ENCODE measurements around the gene SLC2A13.
"Not testable (repeated sequence)": the region's sequence is repeated elsewhere in the genome, so short reads cannot be mapped to it uniquely, and the experiment has no call there.

The SLC2A13 gene

DNA sequence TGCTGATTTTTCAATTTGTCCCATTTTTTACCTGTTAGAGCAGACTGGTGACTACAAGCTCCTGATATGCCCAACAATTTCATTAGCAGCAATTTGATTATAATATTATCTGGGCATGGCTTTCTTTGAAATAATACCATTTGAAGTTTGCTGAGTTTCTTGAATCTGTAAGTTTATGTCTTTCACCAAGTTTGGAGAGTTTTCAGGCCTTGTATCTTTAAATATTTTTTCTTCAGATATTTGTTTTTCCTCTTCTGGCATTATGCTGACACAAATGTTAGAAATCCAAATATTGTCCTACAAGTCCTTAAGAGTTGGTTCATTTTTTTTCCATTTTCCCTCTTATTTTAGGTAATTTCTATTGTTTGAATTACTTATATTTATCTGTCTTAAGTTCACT lies 30.4 kb downstream of the SLC2A13 start:
- Histone ChIP-seq H3K36me3 (ENCODE audit: control insufficient read depth, insufficient read depth, low read length) (no peaks in the 10 kb centered on the region), H3K4me3 (ENCODE audit: insufficient read depth, low read depth, low read length) (no peak overlapping the region)

DNA sequence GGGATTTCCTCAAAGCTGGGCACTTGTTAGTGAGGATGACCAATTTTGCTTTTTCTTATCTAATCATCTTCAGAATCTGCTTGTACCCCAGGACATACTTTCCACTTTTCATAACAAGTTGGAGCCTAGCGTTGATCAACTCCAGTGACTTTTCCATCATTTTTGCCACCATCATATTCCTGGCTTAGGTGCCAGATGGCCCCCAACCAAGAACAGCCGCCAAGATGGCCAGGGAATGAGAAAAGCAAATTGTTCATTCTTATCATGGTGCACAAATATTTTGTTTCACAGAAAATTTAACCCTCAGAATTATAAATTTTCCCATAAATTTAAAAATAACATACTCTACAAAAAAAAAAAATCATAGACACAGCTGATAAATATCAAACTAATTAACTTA lies 37.5 kb downstream of the SLC2A13 start:
- no peak overlapping the region for H3K27ac ChIP-seq (ENCODE audit: insufficient read depth, low read depth, low read length, poor library complexity, severe bottlenecking)
- no peaks in the 10 kb centered on the region for H3K9me3 ChIP-seq (ENCODE audit: control insufficient read depth, low read length)
- no peaks in the 10 kb centered on the region for H3K4me1 ChIP-seq (ENCODE audit: control insufficient read depth, insufficient read depth, low read length)
- H3K27me3 ChIP-seq (ENCODE audit: control insufficient read depth, insufficient read depth, low read length, poor library complexity, severe bottlenecking) = no peaks in the 10 kb centered on the region
- H3K4me3 ChIP-seq (ENCODE audit: insufficient read depth, low read depth, low read length) = no peak overlapping the region
- 92 to 94% methylated on average over 2 of the region's 2 CpGs for WGBS, 2 experiments
- H3K36me3 ChIP-seq (ENCODE audit: control insufficient read depth, insufficient read depth, low read length) = no peaks in the 10 kb centered on the region

More for the DNA sequence above, 30.4 kb downstream of the SLC2A13 start:
- H3K9me3 ChIP-seq (ENCODE audit: control insufficient read depth, low read length) = no peaks in the 10 kb centered on the region
- H3K27me3 ChIP-seq (ENCODE audit: control insufficient read depth, insufficient read depth, low read length, poor library complexity, severe bottlenecking) = no peaks in the 10 kb centered on the region
- no peaks in the 10 kb centered on the region for H3K4me1 ChIP-seq (ENCODE audit: control insufficient read depth, insufficient read depth, low read length)
- no peak overlapping the region for H3K27ac ChIP-seq (ENCODE audit: insufficient read depth, low read depth, low read length, poor library complexity, severe bottlenecking)

DNA sequence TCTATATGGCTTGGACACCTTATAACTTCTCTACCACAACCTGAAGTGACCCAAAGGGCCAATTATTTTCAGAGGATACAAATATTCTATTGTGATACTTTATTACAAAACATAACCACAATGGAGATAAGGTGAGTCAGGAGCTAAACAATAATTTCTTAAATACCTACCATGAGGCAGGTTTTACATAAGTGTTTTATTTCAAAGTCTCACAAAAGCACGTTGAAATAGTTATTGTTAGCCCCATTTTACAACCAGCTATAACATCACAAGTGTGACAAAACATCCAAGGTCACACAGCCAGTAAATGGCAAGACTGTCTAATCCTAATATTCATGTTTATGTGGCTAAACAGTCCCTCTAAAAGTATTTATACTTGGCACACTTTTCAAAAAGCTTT lies 40.2 kb downstream of the SLC2A13 start:
- Histone ChIP-seq H3K4me3 (ENCODE audit: insufficient read depth, low read depth, low read length) (no peak overlapping the region), H3K4me1 (ENCODE audit: control insufficient read depth, insufficient read depth, low read length) (no peaks in the 10 kb centered on the region), H3K27me3 (ENCODE audit: control insufficient read depth, insufficient read depth, low read length, poor library complexity, severe bottlenecking) (no peaks in the 10 kb centered on the region), H3K27ac (ENCODE audit: insufficient read depth, low read depth, low read length, poor library complexity, severe bottlenecking) (no peak overlapping the region), H3K36me3 (ENCODE audit: control insufficient read depth, insufficient read depth, low read length) (no peaks in the 10 kb centered on the region), H3K9me3 (ENCODE audit: control insufficient read depth, low read length) (no peaks in the 10 kb centered on the region)
- 93 to 100% methylated on average over 1 of the region's 1 CpG for WGBS, 2 experiments

DNA sequence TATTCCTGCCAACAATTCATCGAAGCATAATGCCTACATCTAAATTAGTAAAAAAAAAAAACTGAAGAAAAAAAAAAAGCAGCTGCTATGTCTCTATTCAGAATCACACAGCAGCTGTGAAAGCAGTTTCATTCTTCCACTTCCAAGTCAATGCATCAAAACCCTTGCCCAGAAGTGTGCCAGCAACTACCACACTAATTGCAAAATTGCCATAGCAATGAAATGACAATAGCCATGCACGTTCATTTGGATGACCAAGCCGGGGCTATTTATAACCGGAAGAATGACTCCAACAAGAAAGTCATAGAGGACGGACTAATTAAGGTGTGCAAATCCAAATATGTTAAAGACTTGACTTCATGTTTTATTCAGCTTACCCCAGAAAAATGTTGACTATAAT lies 42.5 kb downstream of the SLC2A13 start:
- no peaks in the 10 kb centered on the region for H3K36me3 ChIP-seq (ENCODE audit: control insufficient read depth, insufficient read depth, low read length)
- H3K27ac ChIP-seq (ENCODE audit: insufficient read depth, low read depth, low read length, poor library complexity, severe bottlenecking) = no peak overlapping the region
- H3K4me1 ChIP-seq (ENCODE audit: control insufficient read depth, insufficient read depth, low read length) = no peaks in the 10 kb centered on the region
- H3K4me3 ChIP-seq (ENCODE audit: insufficient read depth, low read depth, low read length) = no peak overlapping the region
- no peaks in the 10 kb centered on the region for H3K9me3 ChIP-seq (ENCODE audit: control insufficient read depth, low read length)
- no peaks in the 10 kb centered on the region for H3K27me3 ChIP-seq (ENCODE audit: control insufficient read depth, insufficient read depth, low read length, poor library complexity, severe bottlenecking)
- WGBS, 2 experiments = 83 to 88% methylated on average over 5 of the region's 5 CpGs

DNA sequence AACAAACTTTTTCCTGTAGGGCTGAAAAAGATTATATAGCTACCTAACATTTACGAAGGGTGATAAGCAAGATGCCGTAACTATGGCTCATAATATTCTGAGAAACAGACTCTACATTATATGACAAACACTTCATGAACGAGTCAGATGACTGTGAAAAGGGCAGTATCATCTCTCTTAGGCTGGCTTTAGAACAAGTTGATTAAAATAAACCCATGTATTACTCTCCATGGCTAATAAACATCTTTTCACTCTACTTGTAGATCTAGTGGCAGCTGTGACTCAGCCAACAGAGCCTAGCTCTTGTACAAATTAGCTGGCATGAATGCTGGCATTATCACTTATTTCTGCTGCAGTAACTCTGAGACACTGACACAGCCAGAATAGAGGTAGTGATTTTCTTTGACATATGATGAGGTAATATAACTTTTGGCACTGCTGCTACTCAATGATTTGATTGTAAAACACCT lies 47.1 kb downstream of the SLC2A13 start:
- Histone ChIP-seq H3K36me3 (ENCODE audit: control insufficient read depth, insufficient read depth, low read length) (no peaks in the 10 kb centered on the region), H3K4me3 (ENCODE audit: insufficient read depth, low read depth, low read length) (no peak overlapping the region), H3K9me3 (ENCODE audit: control insufficient read depth, low read length) (no peaks in the 10 kb centered on the region), H3K27me3 (ENCODE audit: control insufficient read depth, insufficient read depth, low read length, poor library complexity, severe bottlenecking) (no peaks in the 10 kb centered on the region), H3K27ac (ENCODE audit: insufficient read depth, low read depth, low read length, poor library complexity, severe bottlenecking) (no peak overlapping the region), H3K4me1 (ENCODE audit: control insufficient read depth, insufficient read depth, low read length) (peaks cover 7% of the 10 kb centered on the region)
- WGBS, 2 experiments = 93 to 100% methylated on average over 3 of the region's 3 CpGs

DNA sequence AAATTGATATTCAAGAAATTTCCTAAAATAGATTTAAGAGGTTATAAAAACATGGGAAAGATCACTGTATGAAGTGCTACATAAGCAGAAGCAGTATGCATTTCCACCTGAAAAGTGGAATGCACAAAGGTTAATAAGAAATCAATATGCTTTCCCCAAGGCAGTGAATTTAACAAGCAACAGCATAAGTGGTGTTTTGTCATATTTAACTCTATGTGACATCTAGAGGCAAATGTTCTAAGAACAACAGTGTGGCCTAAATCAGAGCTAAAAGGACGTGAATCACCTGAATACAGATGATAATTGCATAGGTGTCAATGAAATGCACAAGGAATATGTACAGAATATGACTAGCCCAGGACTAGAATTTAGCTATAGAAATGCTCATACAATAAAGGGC lies 49.5 kb downstream of the SLC2A13 start:
- Histone ChIP-seq H3K27me3 (ENCODE audit: control insufficient read depth, insufficient read depth, low read length, poor library complexity, severe bottlenecking) (no peaks in the 10 kb centered on the region), H3K4me1 (ENCODE audit: control insufficient read depth, insufficient read depth, low read length) (peaks cover 7% of the 10 kb centered on the region), H3K27ac (ENCODE audit: insufficient read depth, low read depth, low read length, poor library complexity, severe bottlenecking) (no peak overlapping the region), H3K4me3 (ENCODE audit: insufficient read depth, low read depth, low read length) (no peak overlapping the region), H3K36me3 (ENCODE audit: control insufficient read depth, insufficient read depth, low read length) (no peaks in the 10 kb centered on the region), H3K9me3 (ENCODE audit: control insufficient read depth, low read length) (no peaks in the 10 kb centered on the region)
- WGBS, 2 experiments = 91 to 100% methylated on average over 1 of the region's 1 CpG

DNA sequence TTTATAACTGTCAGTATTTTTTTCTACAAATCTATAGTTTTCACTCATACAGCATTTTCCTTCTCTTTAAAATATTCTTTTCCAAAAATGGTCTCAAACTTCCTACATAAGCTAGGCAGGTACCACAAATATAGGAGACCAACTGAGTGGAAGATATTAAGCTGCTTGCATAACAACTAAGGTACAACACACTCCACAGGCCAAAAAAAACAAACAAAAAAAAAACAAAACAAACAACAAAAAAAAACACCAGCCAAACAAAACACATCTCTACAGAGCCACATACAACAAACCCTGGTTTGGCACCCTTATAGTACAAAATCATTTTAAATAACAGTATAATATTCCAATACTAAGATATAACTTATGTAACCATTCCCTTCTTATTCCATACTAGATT lies 50.1 kb downstream of the SLC2A13 start:
- H3K4me3 ChIP-seq (ENCODE audit: insufficient read depth, low read depth, low read length) = no peak overlapping the region
- H3K27me3 ChIP-seq (ENCODE audit: control insufficient read depth, insufficient read depth, low read length, poor library complexity, severe bottlenecking) = no peaks in the 10 kb centered on the region
- no peaks in the 10 kb centered on the region for H3K36me3 ChIP-seq (ENCODE audit: control insufficient read depth, insufficient read depth, low read length)
- H3K9me3 ChIP-seq (ENCODE audit: control insufficient read depth, low read length) = no peaks in the 10 kb centered on the region
- peaks cover 7% of the 10 kb centered on the region for H3K4me1 ChIP-seq (ENCODE audit: control insufficient read depth, insufficient read depth, low read length)
- no peak overlapping the region for H3K27ac ChIP-seq (ENCODE audit: insufficient read depth, low read depth, low read length, poor library complexity, severe bottlenecking)

DNA sequence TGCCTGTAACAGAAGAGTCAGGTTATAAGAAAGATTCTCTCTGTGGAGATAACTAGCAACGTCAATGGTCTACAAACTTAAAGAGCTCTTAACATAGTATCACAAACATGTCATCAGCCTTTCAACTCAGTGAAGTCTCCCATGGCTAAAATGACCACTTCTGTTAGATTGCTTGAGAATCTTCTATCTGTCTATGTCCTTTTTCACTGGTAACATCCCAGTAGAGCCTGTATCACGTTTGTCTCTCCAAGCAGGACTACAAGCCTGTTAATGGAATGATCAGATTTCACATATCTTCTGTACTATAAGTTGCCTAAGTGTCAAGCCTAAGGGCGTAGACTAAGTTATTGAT lies 50.7 kb downstream of the SLC2A13 start:
- peaks cover 7% of the 10 kb centered on the region for H3K4me1 ChIP-seq (ENCODE audit: control insufficient read depth, insufficient read depth, low read length)
- H3K36me3 ChIP-seq (ENCODE audit: control insufficient read depth, insufficient read depth, low read length) = no peaks in the 10 kb centered on the region
- H3K27me3 ChIP-seq (ENCODE audit: control insufficient read depth, insufficient read depth, low read length, poor library complexity, severe bottlenecking) = no peaks in the 10 kb centered on the region
- H3K4me3 ChIP-seq (ENCODE audit: insufficient read depth, low read depth, low read length) = no peak overlapping the region
- whole genome bisulfite sequencing, 2 experiments = 86 to 92% methylated on average over 2 of the region's 3 CpGs
- H3K27ac ChIP-seq (ENCODE audit: insufficient read depth, low read depth, low read length, poor library complexity, severe bottlenecking) = no peak overlapping the region
- no peaks in the 10 kb centered on the region for H3K9me3 ChIP-seq (ENCODE audit: control insufficient read depth, low read length)

DNA sequence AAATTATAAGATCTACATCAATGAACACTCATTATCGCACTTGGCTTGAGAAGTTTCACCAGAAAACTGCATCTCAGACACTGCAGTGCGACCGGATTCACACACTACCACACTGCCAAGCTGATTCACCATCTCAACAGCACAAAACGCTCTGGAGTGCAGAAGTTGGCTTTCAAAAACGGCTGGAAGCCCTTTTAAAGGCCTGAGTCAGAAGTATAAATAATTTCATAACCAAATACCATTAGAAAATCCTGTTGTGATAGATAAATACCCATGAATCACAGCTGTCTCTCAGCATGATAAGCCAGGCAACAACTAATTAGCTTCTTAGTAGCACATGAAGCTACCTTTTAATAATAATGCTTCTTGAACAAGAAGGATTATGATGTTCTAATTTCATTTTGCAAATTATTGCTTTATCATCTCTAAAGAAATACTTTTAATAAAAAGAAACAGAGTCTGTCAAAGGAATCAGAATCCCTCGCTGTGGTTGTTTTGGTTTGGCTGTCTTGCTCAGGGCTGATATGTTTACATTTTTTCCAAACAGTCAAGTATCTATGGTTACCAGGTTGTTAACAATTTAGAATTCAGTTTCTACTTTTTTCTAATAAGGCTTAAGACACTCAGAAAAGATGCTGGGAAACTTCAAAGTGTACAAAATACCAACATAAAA lies 51.2 kb downstream of the SLC2A13 start:
- H3K36me3 ChIP-seq (ENCODE audit: control insufficient read depth, insufficient read depth, low read length) = no peaks in the 10 kb centered on the region
- no peaks in the 10 kb centered on the region for H3K9me3 ChIP-seq (ENCODE audit: control insufficient read depth, low read length)
- no peaks in the 10 kb centered on the region for H3K27me3 ChIP-seq (ENCODE audit: control insufficient read depth, insufficient read depth, low read length, poor library complexity, severe bottlenecking)
- 84 to 88% methylated on average over 5 to 6 of the region's 6 CpGs for WGBS, 2 experiments
- H3K27ac ChIP-seq (ENCODE audit: insufficient read depth, low read depth, low read length, poor library complexity, severe bottlenecking) = no peak overlapping the region
- H3K4me1 ChIP-seq (ENCODE audit: control insufficient read depth, insufficient read depth, low read length) = peaks cover 7% of the 10 kb centered on the region
- no peak overlapping the region for H3K4me3 ChIP-seq (ENCODE audit: insufficient read depth, low read depth, low read length)

DNA sequence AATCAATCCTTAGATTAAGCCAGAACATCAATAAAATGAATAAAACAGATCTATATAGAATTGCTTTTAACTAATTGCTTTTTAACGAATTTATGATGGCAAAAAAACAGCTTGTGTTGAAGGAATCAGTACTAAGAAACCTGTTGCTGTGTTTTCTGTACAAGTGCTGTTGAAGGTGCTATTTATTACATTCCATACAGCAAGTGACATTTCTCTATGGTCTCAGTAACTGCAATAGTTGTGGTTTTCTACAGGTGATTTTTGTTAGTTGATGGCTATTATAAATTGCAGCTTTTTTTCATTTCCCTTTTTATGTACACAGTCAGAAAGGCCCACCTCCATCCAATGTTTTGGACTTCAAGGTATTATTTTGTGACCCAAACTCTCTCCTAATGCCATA lies 56.6 kb downstream of the SLC2A13 start:
- H3K4me1 ChIP-seq (ENCODE audit: control insufficient read depth, insufficient read depth, low read length) = no peaks in the 10 kb centered on the region
- no peaks in the 10 kb centered on the region for H3K36me3 ChIP-seq (ENCODE audit: control insufficient read depth, insufficient read depth, low read length)
- no peaks in the 10 kb centered on the region for H3K9me3 ChIP-seq (ENCODE audit: control insufficient read depth, low read length)
- no peak overlapping the region for H3K4me3 ChIP-seq (ENCODE audit: insufficient read depth, low read depth, low read length)
- no peak overlapping the region for H3K27ac ChIP-seq (ENCODE audit: insufficient read depth, low read depth, low read length, poor library complexity, severe bottlenecking)
- H3K27me3 ChIP-seq (ENCODE audit: control insufficient read depth, insufficient read depth, low read length, poor library complexity, severe bottlenecking) = no peaks in the 10 kb centered on the region
- WGBS, 2 experiments = 80 to 100% methylated on average over 1 of the region's 1 CpG

DNA sequence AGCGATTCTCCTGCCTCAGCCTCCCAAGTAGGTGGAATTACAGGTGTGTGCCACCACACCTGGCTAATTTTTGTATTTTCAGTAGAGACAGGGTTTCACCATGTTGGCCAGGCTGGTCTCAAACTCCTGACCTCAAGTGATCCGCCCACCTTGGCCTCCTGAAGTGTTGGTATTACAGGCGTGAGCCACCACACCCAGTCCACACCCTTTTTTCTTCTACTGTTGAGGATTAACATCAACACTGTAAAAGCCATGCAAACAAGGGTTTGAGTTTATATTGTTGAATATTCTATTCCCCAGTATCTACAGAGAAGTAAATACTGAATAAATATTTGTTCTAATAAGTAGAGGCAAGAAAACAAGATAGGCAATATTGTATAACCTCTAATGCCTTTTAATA lies 58.9 kb downstream of the SLC2A13 start:
- not testable (repeated sequence) for H3K4me1 ChIP-seq (ENCODE audit: control insufficient read depth, insufficient read depth, low read length); H3K4me3 ChIP-seq (ENCODE audit: insufficient read depth, low read depth, low read length); H3K9me3 ChIP-seq (ENCODE audit: control insufficient read depth, low read length); H3K27ac ChIP-seq (ENCODE audit: insufficient read depth, low read depth, low read length, poor library complexity, severe bottlenecking); H3K36me3 ChIP-seq (ENCODE audit: control insufficient read depth, insufficient read depth, low read length); H3K27me3 ChIP-seq (ENCODE audit: control insufficient read depth, insufficient read depth, low read length, poor library complexity, severe bottlenecking)
- 95 to 99% methylated on average over 3 of the region's 3 CpGs for WGBS, 2 experiments
